ENCODE data around the gene UBA7.

DNA sequence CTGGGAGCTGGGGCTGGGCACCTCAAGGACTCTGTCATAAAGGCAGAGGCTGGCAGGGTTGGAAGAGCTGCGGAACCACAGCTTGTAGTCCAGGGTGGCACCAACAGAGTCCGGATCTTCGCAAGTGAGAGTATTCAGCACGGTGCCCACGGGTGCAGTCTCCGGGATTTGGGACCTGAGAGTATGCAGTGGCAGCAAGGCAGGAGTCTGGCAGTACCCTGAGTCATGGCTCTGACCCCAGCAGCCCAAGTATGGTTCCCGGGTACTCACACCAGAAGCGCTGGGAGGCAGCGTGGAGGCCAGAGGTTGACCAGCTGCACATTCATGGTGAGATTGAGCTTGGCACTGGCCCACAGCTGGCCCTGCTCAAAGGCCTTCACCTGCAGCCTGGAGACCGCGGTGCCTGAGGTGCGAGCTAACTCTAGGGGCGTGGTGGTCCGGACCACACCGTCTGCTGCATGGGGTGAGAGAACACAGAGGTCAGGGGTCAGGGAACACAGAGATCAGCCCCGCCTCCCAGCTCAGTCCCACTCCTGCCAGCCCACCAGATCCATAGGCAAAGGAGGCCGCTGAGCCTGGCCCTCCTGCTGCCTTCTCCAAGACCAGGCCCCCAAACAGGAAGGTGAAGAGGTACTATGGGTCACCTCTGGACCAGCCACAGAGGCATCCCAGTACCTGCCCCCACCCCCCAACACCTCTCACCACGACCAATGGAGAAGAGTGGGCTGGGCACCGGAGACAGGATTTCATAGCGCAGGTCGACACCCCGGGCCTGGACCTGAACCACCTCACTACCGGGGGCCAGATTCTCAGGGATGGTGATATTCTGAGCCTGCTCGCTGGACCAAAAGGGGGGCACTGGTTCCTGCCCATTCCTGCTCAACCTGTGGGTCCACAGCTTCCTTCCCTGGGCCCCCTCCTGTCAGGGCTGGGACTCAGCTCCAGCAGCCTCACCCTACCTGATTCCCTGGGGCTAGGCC lies 18.5 kb downstream of the UBA7 start:
- TF ChIP-seq CTCF (IDR thresholded peaks at IDR 0.05 in 4 of 5, conservative IDR thresholded peaks at IDR 0.05 in 1 of 5), result no peak
- TF ChIP-seq POLR2A (IDR thresholded peaks at IDR 0.05), result no peak
